Keratinocyte (primary cell): ENCODE measurements around the gene DNAJB8. TPM values are rescaled to one million over a fixed set of nuclear protein-coding genes. Genes with fewer than 3 reads are reported as not detected.

Experiments
- DNase-seq: peaks from one replicate; pipeline ENCODE4 v3.0.0-alpha.2; 2011; ENCODE audit warnings: low read depth, missing footprints, low spot score
- FAIRE-seq: peaks from 2 replicates; lab custom pipeline; 2011; peaks lifted over from hg19 to GRCh38; lab: Jason Lieb, UNC
- H2AFZ ChIP-seq: 2 replicates; pipeline ENCODE4 v1.6.0; 2012; ENCODE audit warnings: low read length, control low read depth, inconsistent platforms; ENCODE audit not compliant: control insufficient read depth
- H3K27ac ChIP-seq: 2 replicates; pipeline ENCODE4 v1.5.1; 2011; ENCODE audit warnings: low read length; ENCODE audit not compliant: control insufficient read depth, insufficient read depth
- H3K27me3 ChIP-seq: 3 replicates; pipeline ENCODE4 v1.6.0; 2011; ENCODE audit warnings: low read length; ENCODE audit not compliant: control insufficient read depth, insufficient read depth; ENCODE audit errors: extremely low read depth
- H3K36me3 ChIP-seq, 2 experiments: 2 replicates in 1 of 2; 3 replicates in 1 of 2; pipeline ENCODE4 v1.5.1; 2011; ENCODE audit warnings: low read length in 2 of 2, mild to moderate bottlenecking in 1 of 2; ENCODE audit not compliant: control insufficient read depth in 2 of 2, insufficient read depth in 2 of 2; ENCODE audit errors: extremely low read depth in 1 of 2
- H3K4me1 ChIP-seq: 3 replicates; pipeline ENCODE4 v1.5.1; 2011; ENCODE audit warnings: low read length; ENCODE audit not compliant: control insufficient read depth, insufficient read depth; ENCODE audit errors: extremely low read depth
- H3K4me2 ChIP-seq: 3 replicates; pipeline ENCODE4 v1.6.0; 2011; ENCODE audit warnings: low read depth, low read length; ENCODE audit not compliant: control insufficient read depth, insufficient read depth; ENCODE audit errors: extremely low read depth
- H3K4me3 ChIP-seq, 3 experiments: fragments of 200-600 bp in 1 of 3; sonication (generic) in 1 of 3; 2 replicates in 2 of 3; 3 replicates in 1 of 3; pipeline ENCODE4 v1.5.1; 2011 to 2016; ENCODE audit warnings: low read length in 3 of 3, mild to moderate bottlenecking in 3 of 3, control low read depth in 2 of 3, inconsistent platforms in 1 of 3, low read depth in 1 of 3, mixed read lengths in 1 of 3, mixed run types in 1 of 3, moderate library complexity in 1 of 3; ENCODE audit not compliant: control insufficient read depth in 2 of 3, insufficient read depth in 2 of 3; ENCODE audit errors: extremely low read depth in 1 of 3
- H3K79me2 ChIP-seq: 2 replicates; pipeline ENCODE4 v1.6.0; 2012; ENCODE audit warnings: low read length; ENCODE audit not compliant: control insufficient read depth, insufficient read depth
- H3K9ac ChIP-seq: 3 replicates; pipeline ENCODE4 v1.6.0; 2011; ENCODE audit warnings: low read length; ENCODE audit not compliant: control insufficient read depth, insufficient read depth; ENCODE audit errors: extremely low read depth
- H3K9me1 ChIP-seq: 3 replicates; pipeline ENCODE4 v1.6.0; 2011; ENCODE audit warnings: low read length; ENCODE audit not compliant: control insufficient read depth, insufficient read depth; ENCODE audit errors: extremely low read depth
- H3K9me3 ChIP-seq: 2 replicates; pipeline ENCODE4 v1.5.1; 2012; ENCODE audit warnings: low read depth, low read length; ENCODE audit not compliant: control insufficient read depth
- H4K20me1 ChIP-seq: 3 replicates; pipeline ENCODE4 v1.6.0; 2011; ENCODE audit warnings: low read length; ENCODE audit not compliant: control insufficient read depth, insufficient read depth; ENCODE audit errors: extremely low read depth
- EZH2 ChIP-seq: IDR thresholded peaks from one replicate; pipeline ENCODE4 v1.6.1; 2012; ENCODE audit warnings: inconsistent platforms, mild to moderate bottlenecking, low read length, moderate library complexity
- dilution Hi-C: fragments of 300-500 bp; cut with MboI; formaldehyde crosslinking; loops from one replicate; pipeline ENCODE4 v1.7.0; 2020; ENCODE audit warnings: low sequenced_read_pairs; ENCODE audit not compliant: extremely low pct_ligation_motif_present
- polyA plus RNA-seq, 5 experiments: library from polyadenylated mRNA; depleted of rRNA in 3 of 5; stranded (reverse) in 3 of 5; stranded (forward) in 1 of 5; unstranded in 1 of 5; fragments of >200 nt; gene quantifications; 1 replicate in 1 of 5; 2 replicates in 3 of 5; 3 replicates in 1 of 5; pipeline versions ENCODE4 v1.2.1 to v1.2.3, GENCODE V29; 2011 to 2012; ENCODE audit warnings: missing spikeins in 2 of 5, low read depth in 1 of 5, low replicate concordance in 1 of 5
- TF ChIP-seq, protein P1 (sequence below), 3 experiments: IDR thresholded peaks in 1 of 3; conservative IDR thresholded peaks in 1 of 3; optimal IDR thresholded peaks in 1 of 3; 2 replicates in 2 of 3; 3 replicates in 1 of 3; pipeline versions ENCODE3 to v1.5.1; 2011; ENCODE audit warnings: low read length in 3 of 3, mild to moderate bottlenecking in 3 of 3, moderate library complexity in 2 of 3, control low read depth in 1 of 3, inconsistent platforms in 1 of 3; ENCODE audit not compliant: insufficient read depth in 2 of 3; ENCODE audit errors: extremely low read depth in 1 of 3

Gene DNAJB8
- polyA plus RNA-seq, 1 donor (not counting 4 experiments of a cell fraction or from before 2014, with no cell fraction given), result not detected

DNA sequence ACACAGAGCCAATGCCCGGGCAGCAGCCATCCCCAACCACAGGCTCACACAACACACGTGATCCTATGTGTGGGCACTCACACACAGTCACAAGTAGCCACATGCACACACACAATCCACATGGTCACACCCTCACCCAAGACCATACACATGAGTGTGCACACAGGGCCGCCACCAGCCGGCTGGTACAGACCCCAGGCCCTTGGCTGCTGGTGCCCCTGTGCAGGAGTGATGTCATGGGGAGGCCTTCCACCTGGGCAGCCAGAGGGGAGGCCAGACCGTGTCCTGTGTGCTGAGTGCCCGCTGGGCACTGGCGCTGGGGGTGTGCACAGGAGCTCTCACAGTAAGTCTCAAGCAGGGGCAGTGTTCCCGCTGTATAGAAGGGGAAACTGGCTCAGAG, 36.9 kb downstream of the DNAJB8 start:
- Histone ChIP-seq H3K36me3 (no peaks in the 10 kb centered on the region), H3K4me3 (no peak overlapping the region), H4K20me1 (peaks cover 3% of the 10 kb centered on the region), H3K9ac (no peak overlapping the region), H3K79me2 (no peaks in the 10 kb centered on the region), H3K4me2 (no peak overlapping the region), H3K9me1 (no peaks in the 10 kb centered on the region), H3K4me1 (no peaks in the 10 kb centered on the region), H3K9me3 (no peaks in the 10 kb centered on the region), H3K27me3 (peaks cover 56% of the 10 kb centered on the region), H2AFZ (no peak overlapping the region), H3K27ac (no peak overlapping the region)
- no peak for DNase-seq
- TF ChIP-seq EZH2, result no peak
- TF ChIP-seq, protein P1, sequence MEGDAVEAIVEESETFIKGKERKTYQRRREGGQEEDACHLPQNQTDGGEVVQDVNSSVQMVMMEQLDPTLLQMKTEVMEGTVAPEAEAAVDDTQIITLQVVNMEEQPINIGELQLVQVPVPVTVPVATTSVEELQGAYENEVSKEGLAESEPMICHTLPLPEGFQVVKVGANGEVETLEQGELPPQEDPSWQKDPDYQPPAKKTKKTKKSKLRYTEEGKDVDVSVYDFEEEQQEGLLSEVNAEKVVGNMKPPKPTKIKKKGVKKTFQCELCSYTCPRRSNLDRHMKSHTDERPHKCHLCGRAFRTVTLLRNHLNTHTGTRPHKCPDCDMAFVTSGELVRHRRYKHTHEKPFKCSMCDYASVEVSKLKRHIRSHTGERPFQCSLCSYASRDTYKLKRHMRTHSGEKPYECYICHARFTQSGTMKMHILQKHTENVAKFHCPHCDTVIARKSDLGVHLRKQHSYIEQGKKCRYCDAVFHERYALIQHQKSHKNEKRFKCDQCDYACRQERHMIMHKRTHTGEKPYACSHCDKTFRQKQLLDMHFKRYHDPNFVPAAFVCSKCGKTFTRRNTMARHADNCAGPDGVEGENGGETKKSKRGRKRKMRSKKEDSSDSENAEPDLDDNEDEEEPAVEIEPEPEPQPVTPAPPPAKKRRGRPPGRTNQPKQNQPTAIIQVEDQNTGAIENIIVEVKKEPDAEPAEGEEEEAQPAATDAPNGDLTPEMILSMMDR (optimal IDR thresholded peaks at IDR 0.05 in 1 of 3, IDR thresholded peaks at IDR 0.05 in 1 of 3, conservative IDR thresholded peaks at IDR 0.05 in 1 of 3; ENCODE audit: extremely low read depth in 1 of 3, insufficient read depth in 2 of 3, low read length in 3 of 3), result no peak
- dilution Hi-C loops, result no loop called here
- no peak for FAIRE-seq

GRCh38 chr3:128429275-128429674, 37.4 kb downstream of the DNAJB8 start:
- Histone ChIP-seq H4K20me1 (peaks cover 3% of the 10 kb centered on the region), H2AFZ (no peak overlapping the region), H3K36me3 (no peaks in the 10 kb centered on the region), H3K4me2 (no peak overlapping the region), H3K9me1 (no peaks in the 10 kb centered on the region), H3K4me1 (no peaks in the 10 kb centered on the region), H3K27me3 (peaks cover 52% of the 10 kb centered on the region), H3K79me2 (no peaks in the 10 kb centered on the region), H3K9me3 (no peaks in the 10 kb centered on the region), H3K9ac (no peak overlapping the region), H3K27ac (no peak overlapping the region), H3K4me3 (no peak overlapping the region)
- no peak for DNase-seq
- dilution Hi-C loops, result no loop called here
- FAIRE-seq, result no peak
- TF ChIP-seq EZH2, result no peak
- TF ChIP-seq, protein P1 (optimal IDR thresholded peaks at IDR 0.05 in 1 of 3, IDR thresholded peaks at IDR 0.05 in 1 of 3, conservative IDR thresholded peaks at IDR 0.05 in 1 of 3; ENCODE audit: extremely low read depth in 1 of 3, insufficient read depth in 2 of 3, low read length in 3 of 3), result no peak
